NCI-H526 (cell line): Measurements from ENCODE around the gene COQ2.
A peak's percentile ranks its signal among the peaks of the same experiment; 100 is the strongest.
"Not testable (repeated sequence)": the region's sequence is repeated elsewhere in the genome, so short reads cannot be mapped to it uniquely, and the experiment has no call there.

Experiments
- DNase-seq, 2 experiments: peaks; one replicate each; lab custom pipeline; 2025; lab: John Stamatoyannopoulos, UW

Gene COQ2, protein sequence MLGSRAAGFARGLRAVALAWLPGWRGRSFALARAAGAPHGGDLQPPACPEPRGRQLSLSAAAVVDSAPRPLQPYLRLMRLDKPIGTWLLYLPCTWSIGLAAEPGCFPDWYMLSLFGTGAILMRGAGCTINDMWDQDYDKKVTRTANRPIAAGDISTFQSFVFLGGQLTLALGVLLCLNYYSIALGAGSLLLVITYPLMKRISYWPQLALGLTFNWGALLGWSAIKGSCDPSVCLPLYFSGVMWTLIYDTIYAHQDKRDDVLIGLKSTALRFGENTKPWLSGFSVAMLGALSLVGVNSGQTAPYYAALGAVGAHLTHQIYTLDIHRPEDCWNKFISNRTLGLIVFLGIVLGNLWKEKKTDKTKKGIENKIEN

DNA sequence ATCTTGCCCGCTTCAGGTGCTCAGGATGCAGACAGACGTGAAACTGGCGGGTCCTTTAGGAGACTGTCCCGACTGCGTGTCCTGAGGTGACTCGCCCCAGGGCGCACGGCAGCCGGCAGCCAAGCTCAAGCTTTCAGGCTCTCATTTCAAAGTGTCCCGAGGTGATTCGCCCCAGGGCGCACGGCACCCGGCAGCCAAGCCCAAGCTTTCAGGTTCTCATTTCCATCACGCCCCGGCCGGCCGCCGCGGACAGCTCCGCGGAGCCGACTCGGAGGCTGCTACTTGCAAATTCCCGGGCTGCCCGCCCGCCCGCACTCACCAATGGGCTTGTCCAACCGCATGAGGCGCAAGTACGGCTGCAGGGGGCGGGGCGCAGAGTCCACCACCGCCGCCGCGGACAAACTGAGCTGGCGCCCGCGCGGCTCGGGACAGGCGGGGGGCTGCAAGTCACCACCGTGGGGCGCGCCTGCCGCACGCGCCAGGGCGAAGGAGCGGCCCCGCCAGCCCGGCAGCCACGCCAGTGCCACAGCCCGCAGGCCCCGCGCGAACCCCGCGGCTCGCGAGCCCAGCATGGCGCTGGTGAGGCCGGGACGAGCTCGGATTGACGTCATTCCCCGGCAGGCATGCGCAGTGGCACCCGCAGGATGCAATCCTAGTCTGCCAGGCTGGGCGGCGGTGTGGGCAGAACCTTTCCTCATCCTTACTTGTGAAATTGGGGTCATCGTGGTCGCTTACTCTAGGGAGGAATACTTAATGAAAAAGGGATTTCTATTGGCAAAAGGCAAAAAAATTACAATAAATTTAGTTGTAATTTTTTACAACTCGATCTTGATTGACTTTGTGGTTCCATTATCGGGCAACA is at the start of gene COQ2:
Gene COQ2, minus strand, starts transcription at position 606 of the 862 bp plus-strand sequence. Its CDS starts 34 bp downstream, at position 572.
- peak; percentile 57 to 90 for DNase-seq

DNA sequence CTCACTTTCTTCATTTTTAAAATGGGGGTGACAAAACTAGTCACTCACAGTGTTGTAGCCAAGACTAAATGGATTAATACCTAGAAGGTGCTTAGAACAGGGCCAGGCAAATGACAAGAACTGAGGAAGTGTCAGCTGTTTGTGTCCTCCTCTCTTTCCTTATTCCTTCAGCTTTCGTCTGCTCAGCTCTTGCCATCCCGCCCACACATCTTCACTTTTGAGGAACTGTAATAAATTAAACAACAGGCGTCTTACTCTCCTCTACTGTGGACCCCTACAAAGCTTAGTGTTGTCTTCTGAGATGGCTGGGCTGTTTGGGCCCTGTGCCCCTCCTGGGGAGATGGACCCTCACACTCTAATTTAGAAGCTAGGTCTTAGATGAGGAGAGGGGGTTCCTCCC is 47.4 kb upstream of the COQ2 start:
- no peak for DNase-seq

DNA sequence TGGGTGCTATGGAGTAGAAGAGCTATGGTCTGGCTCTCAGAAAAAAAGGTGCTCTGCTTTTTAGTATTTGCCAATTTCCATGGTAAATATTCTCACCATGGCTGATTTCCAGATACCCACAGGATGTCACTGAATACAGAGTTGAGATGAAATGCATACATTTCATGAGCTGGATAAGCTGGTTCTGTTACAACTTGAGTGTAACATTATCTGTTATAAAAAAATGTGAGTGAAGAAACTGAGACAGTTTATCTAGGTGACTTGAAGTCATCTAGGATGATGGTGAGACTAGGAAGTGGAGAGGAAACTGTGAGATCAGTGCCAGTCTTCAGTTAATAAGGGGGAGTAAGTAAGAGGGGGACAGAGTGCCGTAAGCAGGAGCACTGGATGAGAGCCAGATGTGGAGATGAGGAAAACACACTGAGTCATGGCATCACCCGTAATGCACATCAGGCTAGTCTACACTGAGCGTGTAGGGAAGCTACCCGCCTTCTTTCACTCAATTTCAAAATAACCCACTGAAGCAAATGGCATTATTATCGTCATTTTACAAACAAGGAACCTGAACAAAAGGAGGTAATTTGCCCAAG is 45.0 kb upstream of the COQ2 start:
- no peak for DNase-seq

DNA sequence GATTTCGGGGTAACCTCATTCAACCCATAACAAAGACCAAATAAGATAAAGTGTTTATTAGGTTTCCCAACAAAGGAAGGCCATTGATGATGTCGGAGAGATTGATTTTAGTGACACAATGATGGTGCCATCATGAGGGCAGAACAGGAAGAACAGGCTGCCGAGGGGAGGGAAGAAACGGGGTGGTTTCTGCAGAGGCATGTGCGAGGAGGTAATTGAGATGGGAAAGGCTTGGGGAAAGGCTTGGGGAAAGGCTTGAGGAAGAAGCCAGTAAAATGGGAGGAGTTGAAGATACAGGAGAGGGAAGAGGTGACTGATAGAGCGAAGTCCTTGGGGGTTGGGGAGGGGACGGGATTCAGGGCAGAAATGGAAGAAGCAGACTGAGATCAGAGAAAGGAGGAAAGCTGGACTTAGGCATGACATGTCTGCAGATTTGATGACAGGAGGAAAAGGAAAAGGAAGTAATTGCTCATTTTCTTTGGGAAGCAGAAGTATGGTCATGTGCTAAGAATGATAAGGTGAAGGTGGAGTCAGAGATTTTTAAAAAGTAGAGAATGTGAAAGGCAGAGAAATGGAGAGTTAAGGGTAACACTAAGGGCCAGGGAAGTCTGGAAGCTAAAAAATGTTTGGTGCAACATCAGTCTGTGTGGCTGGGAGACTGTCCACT is 44.1 kb upstream of the COQ2 start:
- DNase-seq, result no peak

DNA sequence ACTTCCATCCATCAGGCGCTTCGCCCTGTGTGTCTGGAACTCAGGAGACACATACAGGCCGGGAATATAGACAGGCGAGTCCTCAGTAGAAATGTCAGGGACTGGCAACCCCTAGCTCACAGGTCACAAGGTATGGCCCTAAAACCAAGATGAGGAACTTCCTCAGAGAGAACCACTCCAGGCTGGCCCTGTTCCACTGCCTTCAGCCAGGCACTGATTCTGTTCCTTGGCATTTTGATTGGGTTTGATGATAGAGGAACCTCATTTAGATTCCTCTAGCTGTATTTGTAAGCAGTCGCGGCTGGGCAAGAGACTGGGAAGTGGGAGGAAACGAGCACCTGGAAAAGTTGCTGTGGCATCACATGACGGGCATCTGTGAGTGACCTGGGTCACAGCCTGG is 41.9 kb upstream of the COQ2 start:
- DNase-seq, result no peak

DNA sequence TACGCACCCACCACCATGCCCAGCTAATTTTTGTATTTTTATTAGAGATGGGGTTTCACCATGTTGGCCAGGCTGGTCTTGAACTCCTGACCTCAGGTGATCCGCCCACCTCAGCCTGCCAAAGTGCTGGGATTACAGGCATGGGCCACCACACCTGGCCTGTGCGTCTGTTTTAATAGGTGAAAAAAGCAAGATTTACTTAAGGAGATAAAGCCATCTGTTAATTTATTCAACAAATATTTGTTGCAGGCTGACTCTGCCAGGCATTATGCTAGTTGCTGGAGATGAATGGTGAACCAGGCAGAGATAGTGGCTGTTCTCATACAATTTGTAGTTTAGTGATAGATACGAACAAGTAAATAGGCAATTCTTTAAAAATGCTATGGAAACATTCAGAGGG is 40.7 kb upstream of the COQ2 start:
- DNase-seq, result not testable (repeated sequence)

DNA sequence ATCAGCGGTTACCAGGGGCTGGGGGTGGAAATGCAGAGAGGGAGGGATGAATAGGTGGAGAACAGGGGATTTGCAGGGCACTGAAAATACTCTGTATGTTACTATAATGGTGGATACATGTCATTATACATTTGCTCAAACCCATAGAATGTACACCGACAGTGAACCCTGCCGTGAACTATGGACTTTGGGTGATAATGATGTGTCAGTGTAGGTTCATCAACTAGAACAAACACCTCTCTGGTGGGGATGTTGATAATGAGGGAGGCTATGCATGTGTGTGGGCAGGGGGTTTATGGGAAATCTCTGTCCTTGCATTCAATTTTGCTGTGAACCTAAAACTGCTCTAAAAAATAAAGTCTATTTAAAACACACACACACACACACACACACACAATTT is 38.5 kb upstream of the COQ2 start:
- DNase-seq, result no peak

DNA sequence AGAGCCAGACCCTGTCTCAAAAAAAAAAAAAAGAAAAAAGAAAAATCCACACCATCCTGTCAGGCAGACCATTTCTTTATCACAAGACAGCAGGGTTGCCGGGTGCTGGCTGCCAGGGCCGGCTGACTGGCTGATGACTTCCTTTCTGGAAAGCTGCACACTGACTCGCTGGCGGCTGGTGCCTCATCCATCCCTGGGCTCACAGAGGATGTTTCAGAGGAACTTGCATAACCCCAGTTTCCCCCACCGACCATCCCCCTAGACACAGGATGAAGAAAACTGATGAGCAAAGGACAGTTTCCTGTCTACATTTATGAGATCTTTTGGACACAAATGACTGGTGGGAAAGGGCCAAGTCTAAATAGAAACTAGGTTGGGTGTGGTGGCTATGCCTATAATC is 36.0 kb upstream of the COQ2 start:
- DNase-seq, result no peak

DNA sequence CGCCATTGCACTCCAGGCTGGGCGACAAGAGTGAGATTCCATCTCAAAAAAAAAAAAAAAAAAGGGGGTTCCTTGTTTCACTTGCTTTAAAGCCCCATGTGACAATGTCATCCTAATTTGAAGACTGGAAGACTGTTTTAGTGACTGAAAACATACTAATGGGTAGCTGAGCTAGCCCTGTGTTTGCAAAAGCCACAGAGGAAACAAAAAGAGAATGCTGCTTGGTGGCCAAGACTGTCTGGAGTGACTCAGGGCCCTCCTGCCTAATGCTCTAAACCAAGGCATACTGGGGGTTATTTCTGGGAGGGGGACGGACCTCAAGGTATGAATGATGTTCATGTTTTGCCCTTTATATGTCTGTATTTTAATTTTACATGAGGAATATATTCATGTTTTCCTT is 34.1 kb upstream of the COQ2 start:
- no peak for DNase-seq

DNA sequence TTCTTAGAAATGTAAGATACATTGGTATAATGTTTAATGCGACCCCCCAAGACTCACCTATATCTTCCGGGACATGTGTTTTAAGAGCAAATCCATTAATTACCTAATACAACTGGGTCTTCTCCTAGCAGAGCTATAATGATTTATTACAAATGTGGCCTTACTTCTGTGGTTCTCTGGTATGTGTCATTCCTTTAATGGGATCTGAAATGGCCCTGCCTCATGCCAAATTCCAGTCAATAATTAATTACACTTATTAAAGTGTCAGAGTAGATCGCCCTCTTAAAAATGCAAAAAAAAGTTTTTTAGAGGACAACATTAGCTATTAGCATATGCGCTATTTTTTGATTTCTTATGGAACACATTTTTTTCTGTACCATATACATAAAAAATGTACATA is 33.1 kb upstream of the COQ2 start:
- DNase-seq, result no peak

DNA sequence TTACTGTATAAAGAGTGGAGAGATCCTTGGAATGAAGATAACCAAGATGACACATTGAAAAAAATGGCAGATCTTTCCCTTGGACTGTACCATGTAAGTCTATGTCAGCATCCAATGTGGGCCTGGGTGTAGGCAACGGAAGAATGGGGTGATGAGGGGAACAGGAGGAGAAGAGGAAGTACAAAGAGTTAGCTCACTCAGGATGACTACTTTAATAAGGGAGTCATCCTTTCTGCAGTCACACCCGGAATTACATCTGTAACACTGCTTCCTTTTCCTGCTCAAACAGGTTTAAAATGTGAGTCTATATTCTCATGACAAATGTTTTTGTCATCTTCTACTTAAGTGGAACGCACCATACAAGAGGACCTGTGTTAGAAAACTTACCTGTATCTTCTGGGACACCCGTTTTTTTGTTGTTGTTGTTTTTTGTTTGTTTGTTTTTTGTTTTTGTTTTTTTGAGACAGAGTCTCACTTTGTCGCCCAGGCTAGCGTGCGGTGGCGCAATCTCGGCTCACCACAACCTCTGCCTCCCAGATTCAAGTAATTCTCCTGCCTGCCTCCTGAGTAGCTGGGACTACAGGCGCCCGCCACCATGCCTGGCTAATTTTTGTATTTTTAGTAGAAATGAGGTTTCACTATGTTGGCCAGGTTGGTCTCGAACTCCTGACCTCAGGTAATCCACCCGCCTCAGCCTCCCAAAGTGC is 32.0 kb upstream of the COQ2 start:
- no peak for DNase-seq

DNA sequence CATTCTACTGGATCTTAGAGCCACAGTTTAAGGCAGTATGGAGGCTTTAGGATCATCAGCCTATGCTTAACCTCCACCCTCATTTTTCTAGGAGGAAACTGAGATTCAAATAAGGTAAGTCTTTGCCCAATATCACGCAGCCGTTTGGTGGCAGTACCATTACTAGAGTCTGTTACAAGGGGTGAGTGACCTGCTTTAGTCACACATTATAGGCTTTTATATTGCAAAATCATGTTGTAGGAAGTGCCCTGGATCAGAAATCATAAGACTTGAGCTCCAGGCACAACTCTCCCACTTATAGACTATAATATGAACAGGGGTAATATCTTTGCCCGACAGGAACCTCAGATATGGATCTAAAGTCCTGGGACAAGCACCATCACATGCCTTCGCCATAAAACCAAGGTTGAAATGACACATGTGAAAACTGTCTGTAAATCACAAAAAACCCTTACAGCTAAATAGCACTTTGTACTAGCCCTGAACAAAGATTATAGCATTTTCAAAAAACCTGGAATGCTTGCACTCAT is 30.8 kb upstream of the COQ2 start:
- no peak for DNase-seq

DNA sequence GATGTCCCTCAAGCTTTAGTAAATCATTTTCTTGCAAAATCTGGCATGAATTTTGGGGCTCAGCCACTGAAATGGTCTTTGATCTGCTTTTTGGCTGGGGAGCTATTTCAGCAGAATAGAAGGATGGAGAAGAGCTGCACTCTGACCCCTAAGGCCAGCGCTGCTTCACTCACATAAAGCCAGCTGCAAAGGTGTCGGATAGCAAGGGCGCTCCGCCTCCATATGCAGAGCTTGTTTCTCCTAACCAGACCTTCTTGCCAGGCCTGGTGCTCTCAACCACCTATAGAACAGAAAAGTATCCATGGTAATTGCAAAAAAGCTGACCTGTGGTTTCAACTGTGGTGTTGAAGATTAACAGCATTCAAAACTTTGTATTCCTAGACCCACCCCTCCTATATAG is 24.1 kb upstream of the COQ2 start:
- DNase-seq, result no peak

DNA sequence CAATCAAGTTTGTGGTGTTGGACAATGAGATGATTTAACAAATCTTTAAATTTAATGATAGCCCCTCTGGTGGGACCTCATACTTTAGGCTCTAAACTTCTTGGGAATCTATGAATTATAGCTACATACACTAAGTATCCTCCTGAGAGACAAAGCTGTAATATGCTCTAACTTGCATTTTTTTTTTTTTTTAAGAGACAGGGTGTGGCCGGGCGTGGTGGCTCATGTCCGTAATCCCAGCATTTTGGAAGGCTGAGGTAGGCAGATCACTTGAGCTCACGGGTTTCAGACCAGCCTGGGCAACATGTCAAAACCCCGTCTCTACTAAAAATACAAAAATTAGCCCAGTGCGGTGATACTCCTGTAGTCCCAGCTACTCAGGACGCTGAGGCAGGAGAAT is 23.3 kb upstream of the COQ2 start:
- no peak for DNase-seq

DNA sequence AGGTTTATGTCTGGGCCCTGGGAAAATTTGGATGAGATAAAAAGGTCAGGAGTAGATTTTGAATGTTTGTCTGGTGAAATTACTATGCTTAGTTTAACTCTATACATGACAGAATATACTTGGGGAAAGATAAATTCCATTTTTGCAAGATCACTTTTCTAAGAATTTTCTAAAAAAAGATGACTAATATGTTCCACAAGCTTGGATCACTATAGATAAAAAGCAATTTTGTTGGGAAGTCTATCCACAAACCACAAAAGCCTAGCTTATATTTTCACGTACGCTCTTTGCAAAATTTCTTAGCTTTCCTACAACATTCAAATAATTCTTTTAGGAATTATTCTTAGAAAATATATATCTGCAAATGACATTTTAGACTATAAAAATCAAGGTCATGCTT is 20.6 kb upstream of the COQ2 start:
- no peak for DNase-seq

DNA sequence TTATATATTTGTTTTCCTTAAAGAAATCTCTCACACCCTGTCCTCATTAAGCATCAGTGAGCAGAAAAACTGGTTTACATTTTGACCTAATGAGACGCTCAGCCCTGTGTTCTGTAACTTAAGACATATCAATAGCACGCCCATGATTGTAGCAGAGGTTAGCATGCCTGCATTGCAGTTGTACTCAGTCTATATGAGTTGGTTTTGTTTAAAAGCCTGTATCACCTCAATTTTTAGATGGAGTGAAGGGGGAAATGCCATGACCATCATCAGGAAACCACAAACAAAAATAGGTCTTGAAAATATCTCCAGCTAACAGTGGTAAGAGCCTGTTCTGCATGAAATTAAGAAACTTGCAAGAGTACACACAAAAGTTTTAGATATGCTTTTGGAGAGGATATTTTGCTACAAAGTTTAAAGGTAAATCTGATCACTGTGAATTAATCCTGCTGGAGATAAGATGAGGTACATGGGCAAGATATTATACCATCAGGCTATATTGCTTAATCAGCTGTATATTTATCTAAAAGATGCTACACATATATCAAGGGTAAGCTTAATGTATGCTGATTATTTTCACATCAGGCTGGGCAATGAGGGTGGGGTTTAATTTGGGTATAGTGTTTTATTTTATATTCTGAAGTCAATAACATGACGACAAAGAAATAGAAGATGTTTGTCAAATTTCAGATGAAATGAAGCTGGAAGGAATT is 13.1 kb upstream of the COQ2 start:
- DNase-seq, result no peak

DNA sequence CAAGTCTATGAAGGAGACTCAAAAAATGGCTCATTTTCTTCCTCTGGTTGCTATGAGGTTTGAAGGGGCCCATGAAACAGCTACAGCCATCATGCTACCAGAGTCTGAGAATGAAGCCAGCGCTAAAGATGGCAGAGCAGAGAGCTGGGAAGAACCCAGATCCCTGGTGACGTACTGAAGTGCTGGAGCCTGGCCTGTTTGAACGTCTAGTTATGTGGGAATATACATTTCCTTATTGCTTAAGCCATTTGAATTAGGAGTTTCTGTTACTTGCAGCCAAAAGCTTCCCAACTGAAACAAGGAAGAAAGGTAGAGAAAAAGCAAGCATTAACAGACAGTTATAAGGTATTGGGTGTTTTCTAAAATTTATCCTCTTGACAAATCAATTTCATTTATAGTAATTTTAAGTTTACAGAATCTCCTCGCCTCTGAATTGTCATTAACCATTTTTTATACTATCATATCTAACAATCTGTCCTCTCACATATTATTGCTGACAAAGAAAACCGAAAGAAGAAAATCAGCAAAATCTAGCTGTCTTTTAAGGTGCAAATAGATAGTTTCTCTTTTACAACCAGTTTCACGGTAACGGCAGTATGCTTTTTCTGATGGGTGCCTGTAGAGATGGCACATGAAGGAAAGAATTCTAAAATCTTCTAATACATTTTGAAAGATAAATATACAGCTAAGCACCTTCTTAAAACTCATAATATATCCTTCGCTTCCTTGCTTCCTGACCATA is 8.9 kb upstream of the COQ2 start:
- DNase-seq, result no peak

DNA sequence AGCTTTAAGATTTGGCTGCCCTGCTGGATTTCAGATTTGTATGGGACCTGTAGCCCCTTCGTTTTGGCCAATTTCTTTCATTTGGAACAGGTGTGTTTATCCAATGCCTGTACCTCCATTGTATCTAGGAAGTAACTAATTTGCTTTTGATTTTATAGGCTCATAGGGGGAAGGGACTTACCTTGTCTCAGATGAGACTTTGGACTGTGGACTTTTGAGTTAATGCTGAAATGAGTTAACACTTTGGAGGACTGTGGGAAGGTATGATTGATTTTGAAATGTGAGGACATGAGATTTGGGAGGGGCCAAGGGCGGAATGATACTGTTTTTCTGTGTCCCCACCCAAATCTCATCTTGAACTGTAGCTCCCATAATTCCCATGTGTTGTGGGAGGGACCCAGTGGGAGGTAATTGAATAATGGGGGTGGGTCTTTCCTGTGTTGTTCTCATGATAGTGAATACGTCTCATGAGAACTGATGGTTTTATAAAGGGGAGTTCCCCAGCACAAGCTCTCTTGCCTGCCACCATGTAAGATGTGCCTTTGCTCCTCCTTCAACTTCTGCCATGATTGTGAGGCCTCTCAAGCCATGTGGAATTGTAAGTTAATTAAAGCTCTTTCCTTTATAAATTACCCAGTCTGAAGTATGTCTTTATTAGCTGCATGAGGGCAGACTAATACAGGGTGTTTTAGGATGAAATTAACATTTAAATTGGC is 5.6 kb upstream of the COQ2 start:
- DNase-seq, result not testable (repeated sequence)

DNA sequence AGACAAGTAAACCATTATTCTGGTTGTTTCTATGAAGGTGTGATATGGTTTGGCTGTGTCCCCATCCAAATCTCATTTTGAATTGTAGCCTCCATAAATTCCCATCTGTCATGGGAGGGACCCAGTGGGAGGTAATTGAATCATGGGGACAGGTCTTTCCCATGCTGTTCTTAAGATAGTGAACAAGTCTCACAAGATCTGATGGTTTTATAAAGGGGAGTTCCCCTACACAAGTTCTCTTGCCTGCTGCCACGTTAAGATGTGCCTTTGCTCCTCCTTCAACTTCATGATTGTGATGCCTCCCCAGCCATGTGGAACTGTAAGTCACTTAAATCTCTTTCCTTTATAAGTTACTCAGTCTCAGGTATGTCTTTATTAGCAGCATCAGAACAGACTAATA is 3.8 kb upstream of the COQ2 start:
- DNase-seq, result not testable (repeated sequence)

DNA sequence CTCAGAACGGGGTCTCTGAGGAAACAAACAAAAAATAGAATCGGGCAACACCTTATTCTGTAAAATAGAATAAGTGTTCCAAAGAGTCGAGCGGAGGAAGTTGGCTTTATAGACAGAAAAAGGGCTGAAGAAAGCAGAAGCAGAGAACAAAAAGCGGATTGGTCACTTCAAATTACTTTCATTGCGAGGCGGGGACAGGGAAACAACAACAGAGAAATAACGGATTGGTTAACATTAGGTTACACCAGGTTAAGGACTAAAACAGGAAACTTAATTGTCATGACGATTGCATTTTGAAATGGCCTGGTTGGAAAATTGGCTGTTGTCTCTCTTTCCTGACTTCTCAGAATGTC is 433 bp upstream of the COQ2 start:
- peak in 1 of 2 experiments; percentile 16 for DNase-seq
